A549 (cell line): ENCODE results near the gene ZNG1A. TPM values are rescaled to one million over a fixed set of nuclear protein-coding genes. Genes with fewer than 3 reads are reported as not detected.
"Not testable (repeated sequence)": the region's sequence is repeated elsewhere in the genome, so short reads cannot be mapped to it uniquely, and the experiment has no call there.

Experiments
- ATAC-seq, 2 experiments: fragments of 200-7000 bp in 1 of 2; fragments of >200 bp in 1 of 2; cut with Nextera tagmentation in 1 of 2; cut with Tn5 transposase in 1 of 2; 3 replicates each; pipeline versions ENCODE4 v1.8.0 to v1.9.1; 2018 to 2020; ENCODE audit warnings: mild to moderate bottlenecking in 1 of 2, moderate library complexity in 1 of 2
- CTCF ChIA-PET: fragments of 300-600 bp; sonication (Branson Sonifier 250); formaldehyde crosslinking; extraction: SDS; loops from one replicate; lab custom pipeline; 2021; ENCODE audit warnings: antibody characterized with exemption, inconsistent platforms; lab: Yijun Ruan, JAX
- POLR2A ChIA-PET: fragments of 350-600 bp; formaldehyde crosslinking; extraction: SDS; loops from one replicate; lab custom pipeline; 2021; ENCODE audit warnings: antibody characterized with exemption, inconsistent platforms; lab: Yijun Ruan, JAX
- DNase-seq, 2 experiments: peaks; one replicate each; pipeline versions ENCODE4 v3.0.0 to v3.0.0-alpha.2; 2011 to 2016; ENCODE audit warnings: low read depth in 1 of 2, low spot score in 1 of 2
- FAIRE-seq: peaks from 2 replicates; lab custom pipeline; 2011; peaks lifted over from hg19 to GRCh38; lab: Jason Lieb, UNC
- H3K27ac ChIP-seq, 2 experiments: fragments of >200 bp; sonication (Bioruptor Twin); formaldehyde crosslinking; 3 replicates each; pipeline ENCODE4 v1.5.1; 2016 to 2017
- H3K4me1 ChIP-seq: fragments of >200 bp; sonication (Bioruptor Twin); formaldehyde crosslinking; 3 replicates; pipeline ENCODE4 v1.6.1; 2016
- H3K4me2 ChIP-seq: fragments of >200 bp; sonication (Bioruptor Twin); formaldehyde crosslinking; 3 replicates; pipeline ENCODE4 v1.6.1; 2016
- H3K4me3 ChIP-seq: fragments of >200 bp; sonication (Bioruptor Twin); formaldehyde crosslinking; 3 replicates; pipeline ENCODE4 v1.5.1; 2016
- H3K9me3 ChIP-seq: fragments of >200 bp; sonication (Bioruptor Twin); formaldehyde crosslinking; 3 replicates; pipeline ENCODE4 v1.6.1; 2016
- WGBS: methylation state at CpG from one replicate; pipeline ENCODE4 v1.1.6; 2017; ENCODE audit errors: missing lambda C conversion rate; 5-methylcytosine and 5-hydroxymethylcytosine counted together
- polyA plus RNA-seq, 4 experiments: library from polyadenylated mRNA; depleted of rRNA in 3 of 4; stranded (reverse); fragments of >200 nt; fragmentation: RNase III in 1 of 4; extraction: RNeasy Plus Mini Kit Qiagen cat#74134 plus additional on column Dnase treatment in 1 of 4; gene quantifications; 2 replicates in 3 of 4; 3 replicates in 1 of 4; pipeline ENCODE4 v1.2.3, GENCODE V29; 2011 to 2017

ZNG1A gene
- polyA plus RNA-seq, 2 of the 4 experiments (the other 2 are of a cell fraction), result 34.2 to 43.6 TPM

GRCh38 chr9:105991-106390 is 72.9 kb downstream of the ZNG1A start:
- H3K9me3 ChIP-seq, POLR2A ChIA-PET, H3K27ac ChIP-seq, ATAC-seq, H3K4me3 ChIP-seq, H3K4me1 ChIP-seq, CTCF ChIA-PET, H3K4me2 ChIP-seq, FAIRE-seq, DNase-seq: not testable (repeated sequence)
- WGBS, result 36% methylated on average over 8 of the region's 8 CpGs

GRCh38 chr9:100430-100829 is 78.4 kb downstream of the ZNG1A start:
- H3K4me3 ChIP-seq, H3K27ac ChIP-seq, CTCF ChIA-PET, DNase-seq, ATAC-seq, FAIRE-seq, H3K4me2 ChIP-seq, H3K4me1 ChIP-seq, POLR2A ChIA-PET, H3K9me3 ChIP-seq: not testable (repeated sequence)
- WGBS, result 69% methylated on average over 9 of the region's 9 CpGs

- ATAC-seq, H3K9me3 ChIP-seq, H3K4me2 ChIP-seq, H3K4me1 ChIP-seq, H3K27ac ChIP-seq, CTCF ChIA-PET, DNase-seq, FAIRE-seq, H3K4me3 ChIP-seq, POLR2A ChIA-PET: not testable (repeated sequence)
- WGBS, result 54% methylated on average over 6 of the region's 6 CpGs
Measured at GRCh38 chr9:99867-100266, 79.0 kb downstream of the ZNG1A start.

- POLR2A ChIA-PET, H3K4me1 ChIP-seq, H3K9me3 ChIP-seq, H3K4me3 ChIP-seq, CTCF ChIA-PET, DNase-seq, H3K4me2 ChIP-seq, H3K27ac ChIP-seq, FAIRE-seq, ATAC-seq: not testable (repeated sequence)
- 16% methylated on average over 3 of the region's 3 CpGs for WGBS
Measured at GRCh38 chr9:98775-99174, 80.1 kb downstream of the ZNG1A start.

GRCh38 chr9:94992-95391 is 83.9 kb downstream of the ZNG1A start:
- H3K4me2 ChIP-seq, FAIRE-seq, H3K4me3 ChIP-seq, POLR2A ChIA-PET, DNase-seq, ATAC-seq, H3K27ac ChIP-seq, H3K4me1 ChIP-seq, CTCF ChIA-PET, H3K9me3 ChIP-seq: not testable (repeated sequence)
- 62% methylated on average over 4 of the region's 4 CpGs for WGBS

- H3K4me3 ChIP-seq, CTCF ChIA-PET, H3K9me3 ChIP-seq, H3K4me2 ChIP-seq, DNase-seq, ATAC-seq, H3K27ac ChIP-seq, H3K4me1 ChIP-seq, POLR2A ChIA-PET, FAIRE-seq: not testable (repeated sequence)
- WGBS, result 71% methylated on average over 5 of the region's 5 CpGs
Measured at GRCh38 chr9:94323-94722, 84.5 kb downstream of the ZNG1A start.

GRCh38 chr9:93909-94308 is 84.9 kb downstream of the ZNG1A start:
- H3K9me3 ChIP-seq, H3K4me1 ChIP-seq, DNase-seq, POLR2A ChIA-PET, CTCF ChIA-PET, H3K4me3 ChIP-seq, H3K27ac ChIP-seq, FAIRE-seq, H3K4me2 ChIP-seq, ATAC-seq: not testable (repeated sequence)
- WGBS, result 85% methylated on average over 4 of the region's 5 CpGs

- H3K4me1 ChIP-seq, H3K27ac ChIP-seq, H3K4me3 ChIP-seq, ATAC-seq, H3K9me3 ChIP-seq, FAIRE-seq, CTCF ChIA-PET, POLR2A ChIA-PET, H3K4me2 ChIP-seq, DNase-seq: not testable (repeated sequence)
- WGBS, result 57% methylated on average over 1 of the region's 1 CpG
Measured at GRCh38 chr9:90851-91250, 88.0 kb downstream of the ZNG1A start.

- DNase-seq, H3K9me3 ChIP-seq, H3K27ac ChIP-seq, H3K4me1 ChIP-seq, POLR2A ChIA-PET, FAIRE-seq, H3K4me3 ChIP-seq: not testable (repeated sequence)
- 2% methylated on average over 4 of the region's 11 CpGs for WGBS
- CTCF ChIA-PET, result interaction anchor here (1.0 kb wide), 1 partner anchor 15 kb away, joined by 3 read pairs; no protein-coding TSS in a partner anchor
- H3K4me2 ChIP-seq, result peak overlapping the region; percentile 30; the same call in 2 of the 3 replicates
- ATAC-seq, result peak; percentile 88 to 97
Measured at GRCh38 chr9:88396-89037, 90.3 kb downstream of the ZNG1A start.

- H3K4me2 ChIP-seq, H3K4me3 ChIP-seq, DNase-seq, H3K27ac ChIP-seq, H3K9me3 ChIP-seq, H3K4me1 ChIP-seq, POLR2A ChIA-PET, FAIRE-seq: not testable (repeated sequence)
- 62% methylated on average over 6 of the region's 6 CpGs for WGBS
- CTCF ChIA-PET, result interaction anchor here (1.0 kb wide), 1 partner anchor 14 kb away, joined by 3 read pairs; no protein-coding TSS in a partner anchor
- ATAC-seq, result peak; percentile 62 to 70; a peak in 4 of 6 replicates
Measured at GRCh38 chr9:87860-88259, 91.0 kb downstream of the ZNG1A start.

- H3K27ac ChIP-seq, DNase-seq, H3K9me3 ChIP-seq, FAIRE-seq, H3K4me1 ChIP-seq, CTCF ChIA-PET, H3K4me3 ChIP-seq, POLR2A ChIA-PET, ATAC-seq, H3K4me2 ChIP-seq: not testable (repeated sequence)
- 66% methylated on average over 3 of the region's 4 CpGs for WGBS
Measured at GRCh38 chr9:87105-87504, 91.8 kb downstream of the ZNG1A start.
